ENCODE data around the gene PDIK1L.

Gene PDIK1L

GRCh38 chr1:26132128-26132833 lies 20.7 kb downstream of the PDIK1L start:
- Histone ChIP-seq H3K9me3 (replicated peaks in 1 of 2; ENCODE audit: control insufficient read depth in 2 of 2, insufficient read depth in 1 of 2, low read depth in 1 of 2, low read length in 2 of 2) (no peaks in the 10 kb centered on the region), H2BK15ac (ENCODE audit: low read length) (no peak overlapping the region), H3K79me1 (ENCODE audit: low read depth, low read length) (no peaks in the 10 kb centered on the region), H3K23ac (ENCODE audit: low read depth, low read length, poor library complexity) (no peak overlapping the region), H3K27ac (replicated peaks; ENCODE audit: low read length) (no peak overlapping the region), H4K91ac (ENCODE audit: low read depth, low read length, poor library complexity) (no peak overlapping the region), H3K4me3 (ENCODE audit: low read length in 2 of 2) (no peak overlapping the region), H4K8ac (ENCODE audit: low read depth, low read length) (no peak overlapping the region), H3K36me3 (replicated peaks in 1 of 2; ENCODE audit: control insufficient read depth in 2 of 2, insufficient read depth in 2 of 2, low read length in 2 of 2) (no peaks in the 10 kb centered on the region), H3K14ac (ENCODE audit: low read length) (no peak overlapping the region), H3K4ac (ENCODE audit: low read length) (no peak overlapping the region), H2AFZ (ENCODE audit: low read length) (no peak overlapping the region), H3K18ac (ENCODE audit: low read length) (no peak overlapping the region), H2BK12ac (ENCODE audit: low read length) (no peak overlapping the region), H2BK5ac (ENCODE audit: low read length) (no peak overlapping the region), H2AK5ac (ENCODE audit: low read depth, low read length) (no peak overlapping the region), H3K4me1 (ENCODE audit: control insufficient read depth in 2 of 2, insufficient read depth in 1 of 2, low read depth in 1 of 2, low read length in 2 of 2) (no peaks in the 10 kb centered on the region), H3K9ac (ENCODE audit: low read depth, low read length, poor library complexity) (no peak overlapping the region), H3K4me2 (ENCODE audit: insufficient read depth, low read length, poor library complexity, severe bottlenecking) (no peak overlapping the region), H3K27me3 (ENCODE audit: control insufficient read depth in 3 of 3, insufficient read depth in 3 of 3, low read depth in 1 of 3, low read length in 3 of 3) (no peaks in the 10 kb centered on the region), H2BK120ac (ENCODE audit: low read depth, low read length) (no peak overlapping the region)
- no CpG with 5 or more reads among the region's 5 CpGs for WGBS, 2 donors (ENCODE audit: extremely low coverage in 2 of 2, insufficient read length in 2 of 2, insufficient replicate concordance in 1 of 2)
- no peak for DNase-seq (ENCODE audit: low spot score)

GRCh38 chr1:26132834-26133167 lies 21.2 kb downstream of the PDIK1L start:
- Histone ChIP-seq H3K23ac (ENCODE audit: low read depth, low read length, poor library complexity) (no peak overlapping the region), H4K8ac (ENCODE audit: low read depth, low read length) (no peak overlapping the region), H2BK120ac (ENCODE audit: low read depth, low read length) (no peak overlapping the region), H3K4me2 (ENCODE audit: insufficient read depth, low read length, poor library complexity, severe bottlenecking) (no peak overlapping the region), H2AK5ac (ENCODE audit: low read depth, low read length) (no peak overlapping the region), H3K27ac (replicated peaks; ENCODE audit: low read length) (no peak overlapping the region), H3K9me3 (replicated peaks in 1 of 2; ENCODE audit: control insufficient read depth in 2 of 2, insufficient read depth in 1 of 2, low read depth in 1 of 2, low read length in 2 of 2) (no peaks in the 10 kb centered on the region), H2BK5ac (ENCODE audit: low read length) (no peak overlapping the region), H3K9ac (ENCODE audit: low read depth, low read length, poor library complexity) (no peak overlapping the region), H3K4me3 (ENCODE audit: low read length in 2 of 2) (no peak overlapping the region), H2AFZ (ENCODE audit: low read length) (no peak overlapping the region), H3K79me1 (ENCODE audit: low read depth, low read length) (no peaks in the 10 kb centered on the region), H4K91ac (ENCODE audit: low read depth, low read length, poor library complexity) (no peak overlapping the region), H3K27me3 (ENCODE audit: control insufficient read depth in 3 of 3, insufficient read depth in 3 of 3, low read depth in 1 of 3, low read length in 3 of 3) (no peaks in the 10 kb centered on the region), H3K18ac (ENCODE audit: low read length) (no peak overlapping the region), H2BK12ac (ENCODE audit: low read length) (no peak overlapping the region), H3K4ac (ENCODE audit: low read length) (no peak overlapping the region), H3K14ac (ENCODE audit: low read length) (no peak overlapping the region), H2BK15ac (ENCODE audit: low read length) (no peak overlapping the region), H3K4me1 (ENCODE audit: control insufficient read depth in 2 of 2, insufficient read depth in 1 of 2, low read depth in 1 of 2, low read length in 2 of 2) (no peaks in the 10 kb centered on the region), H3K36me3 (replicated peaks in 1 of 2; ENCODE audit: control insufficient read depth in 2 of 2, insufficient read depth in 2 of 2, low read length in 2 of 2) (no peaks in the 10 kb centered on the region)
- no peak for DNase-seq (ENCODE audit: low spot score)
- WGBS, 2 donors (ENCODE audit: extremely low coverage in 2 of 2, insufficient read length in 2 of 2, insufficient replicate concordance in 1 of 2) = no CpG with 5 or more reads among the region's 2 CpGs

GRCh38 chr1:26134466-26134865 lies 22.8 kb downstream of the PDIK1L start:
- Histone ChIP-seq H4K8ac (ENCODE audit: low read depth, low read length) (no peak overlapping the region), H4K91ac (ENCODE audit: low read depth, low read length, poor library complexity) (no peak overlapping the region), H3K18ac (ENCODE audit: low read length) (no peak overlapping the region), H2AK5ac (ENCODE audit: low read depth, low read length) (no peak overlapping the region), H3K36me3 (replicated peaks in 1 of 2; ENCODE audit: control insufficient read depth in 2 of 2, insufficient read depth in 2 of 2, low read length in 2 of 2) (no peaks in the 10 kb centered on the region), H3K27ac (replicated peaks; ENCODE audit: low read length) (no peak overlapping the region), H3K4me3 (ENCODE audit: low read length in 2 of 2) (no peak overlapping the region), H3K23ac (ENCODE audit: low read depth, low read length, poor library complexity) (no peak overlapping the region), H3K4me1 (ENCODE audit: control insufficient read depth in 2 of 2, insufficient read depth in 1 of 2, low read depth in 1 of 2, low read length in 2 of 2) (no peaks in the 10 kb centered on the region), H3K4me2 (ENCODE audit: insufficient read depth, low read length, poor library complexity, severe bottlenecking) (no peak overlapping the region), H3K9me3 (replicated peaks in 1 of 2; ENCODE audit: control insufficient read depth in 2 of 2, insufficient read depth in 1 of 2, low read depth in 1 of 2, low read length in 2 of 2) (no peaks in the 10 kb centered on the region), H2BK5ac (ENCODE audit: low read length) (no peak overlapping the region), H2BK15ac (ENCODE audit: low read length) (no peak overlapping the region), H2BK12ac (ENCODE audit: low read length) (no peak overlapping the region), H2AFZ (ENCODE audit: low read length) (no peak overlapping the region), H3K4ac (ENCODE audit: low read length) (no peak overlapping the region), H3K27me3 (ENCODE audit: control insufficient read depth in 3 of 3, insufficient read depth in 3 of 3, low read depth in 1 of 3, low read length in 3 of 3) (no peaks in the 10 kb centered on the region), H3K9ac (ENCODE audit: low read depth, low read length, poor library complexity) (no peak overlapping the region), H3K14ac (ENCODE audit: low read length) (no peak overlapping the region), H3K79me1 (ENCODE audit: low read depth, low read length) (no peaks in the 10 kb centered on the region), H2BK120ac (ENCODE audit: low read depth, low read length) (no peak overlapping the region)
- no CpG with 5 or more reads among the region's 3 CpGs for WGBS, 2 donors (ENCODE audit: extremely low coverage in 2 of 2, insufficient read length in 2 of 2, insufficient replicate concordance in 1 of 2)
- no peak for DNase-seq (ENCODE audit: low spot score)

GRCh38 chr1:26138974-26139558 lies 27.4 kb downstream of the PDIK1L start:
- Histone ChIP-seq H3K18ac (ENCODE audit: low read length) (no peak overlapping the region), H3K79me1 (ENCODE audit: low read depth, low read length) (no peaks in the 10 kb centered on the region), H3K4me3 (ENCODE audit: low read length in 2 of 2) (no peak overlapping the region), H3K27me3 (ENCODE audit: control insufficient read depth in 3 of 3, insufficient read depth in 3 of 3, low read depth in 1 of 3, low read length in 3 of 3) (no peaks in the 10 kb centered on the region), H3K9me3 (replicated peaks in 1 of 2; ENCODE audit: control insufficient read depth in 2 of 2, insufficient read depth in 1 of 2, low read depth in 1 of 2, low read length in 2 of 2) (no peaks in the 10 kb centered on the region), H2BK5ac (ENCODE audit: low read length) (no peak overlapping the region), H3K4ac (ENCODE audit: low read length) (no peak overlapping the region), H3K36me3 (replicated peaks in 1 of 2; ENCODE audit: control insufficient read depth in 2 of 2, insufficient read depth in 2 of 2, low read length in 2 of 2) (no peaks in the 10 kb centered on the region), H3K14ac (ENCODE audit: low read length) (no peak overlapping the region), H2AFZ (ENCODE audit: low read length) (peak overlapping the region; percentile 33), H3K4me2 (ENCODE audit: insufficient read depth, low read length, poor library complexity, severe bottlenecking) (no peak overlapping the region), H2BK12ac (ENCODE audit: low read length) (no peak overlapping the region), H3K9ac (ENCODE audit: low read depth, low read length, poor library complexity) (no peak overlapping the region), H3K4me1 (ENCODE audit: control insufficient read depth in 2 of 2, insufficient read depth in 1 of 2, low read depth in 1 of 2, low read length in 2 of 2) (no peaks in the 10 kb centered on the region), H4K91ac (ENCODE audit: low read depth, low read length, poor library complexity) (no peak overlapping the region), H2AK5ac (ENCODE audit: low read depth, low read length) (no peak overlapping the region), H3K23ac (ENCODE audit: low read depth, low read length, poor library complexity) (no peak overlapping the region), H2BK15ac (ENCODE audit: low read length) (no peak overlapping the region), H4K8ac (ENCODE audit: low read depth, low read length) (no peak overlapping the region), H2BK120ac (ENCODE audit: low read depth, low read length) (no peak overlapping the region), H3K27ac (replicated peaks; ENCODE audit: low read length) (no peak overlapping the region)
- DNase-seq (ENCODE audit: low spot score) = no peak
- WGBS, 2 donors (ENCODE audit: extremely low coverage in 2 of 2, insufficient read length in 2 of 2, insufficient replicate concordance in 1 of 2) = no CpG with 5 or more reads among the region's 3 CpGs

All from neuronal stem cell (in vitro differentiated cells).